Measurements from ENCODE around the gene ADAT3. TPM values are rescaled to one million over a fixed set of nuclear protein-coding genes. Genes with fewer than 3 reads are reported as not detected.

ADAT3 gene
- total RNA-seq, 3 donors from 2014 or later, result 7.3 to 7.8 (median 7.7) TPM

GRCh38 chr19:1909761-1910080, 4.5 kb downstream of the ADAT3 start:
- Mint-ChIP-seq H3K4me1 (ENCODE audit: low read depth) (peaks cover 16% of the 10 kb centered on the region), H3K27me3 (ENCODE audit: low read depth) (no peaks in the 10 kb centered on the region), H3K4me3 (no peak overlapping the region), H3K36me3 (ENCODE audit: insufficient read depth) (no peaks in the 10 kb centered on the region), H3K9me3 (no peaks in the 10 kb centered on the region)
- ATAC-seq (no peak), DNase-seq (no peak)

GRCh38 chr19:1910177-1910576, 5.0 kb downstream of the ADAT3 start:
- Mint-ChIP-seq H3K36me3 (ENCODE audit: insufficient read depth) (no peaks in the 10 kb centered on the region), H3K9me3 (no peaks in the 10 kb centered on the region), H3K27me3 (ENCODE audit: low read depth) (no peaks in the 10 kb centered on the region), H3K4me1 (ENCODE audit: low read depth) (peaks cover 16% of the 10 kb centered on the region), H3K4me3 (no peak overlapping the region)
- DNase-seq, result no peak
- no peak for ATAC-seq

GRCh38 chr19:1911098-1911497, 5.9 kb downstream of the ADAT3 start:
- ATAC-seq, result peak in 1 of 2 donors; percentile 59
- Mint-ChIP-seq H3K4me1 (ENCODE audit: low read depth) (peaks cover 12% of the 10 kb centered on the region), H3K9me3 (no peaks in the 10 kb centered on the region), H3K4me3 (no peak overlapping the region), H3K36me3 (ENCODE audit: insufficient read depth) (no peaks in the 10 kb centered on the region), H3K27me3 (ENCODE audit: low read depth) (no peaks in the 10 kb centered on the region)
- DNase-seq, result peak; percentile 27

- Mint-ChIP-seq H3K27me3 (ENCODE audit: low read depth) (no peaks in the 10 kb centered on the region), H3K4me1 (ENCODE audit: low read depth) (peaks cover 12% of the 10 kb centered on the region), H3K36me3 (ENCODE audit: insufficient read depth) (no peaks in the 10 kb centered on the region), H3K9me3 (no peaks in the 10 kb centered on the region), H3K4me3 (no peak overlapping the region)
- DNase-seq, result no peak
- no peak for ATAC-seq
These were observed 6.8 kb downstream of the ADAT3 start for GRCh38 chr19:1911995-1912394.

- DNase-seq (no peak), ATAC-seq (no peak)
- Mint-ChIP-seq H3K4me1 (ENCODE audit: low read depth) (peaks cover 12% of the 10 kb centered on the region), H3K9me3 (no peaks in the 10 kb centered on the region), H3K4me3 (no peak overlapping the region), H3K36me3 (ENCODE audit: insufficient read depth) (peaks cover under 1% of the 10 kb centered on the region), H3K27me3 (ENCODE audit: low read depth) (no peaks in the 10 kb centered on the region)
These were observed 7.7 kb downstream of the ADAT3 start for GRCh38 chr19:1912760-1913505.

- Mint-ChIP-seq H3K36me3 (ENCODE audit: insufficient read depth) (peaks cover 8% of the 10 kb centered on the region), H3K27me3 (ENCODE audit: low read depth) (no peaks in the 10 kb centered on the region), H3K4me3 (no peak overlapping the region), H3K9me3 (no peaks in the 10 kb centered on the region), H3K4me1 (ENCODE audit: low read depth) (peaks cover 11% of the 10 kb centered on the region)
- DNase-seq, result no peak
- ATAC-seq, result no peak
These were observed 8.8 kb downstream of the ADAT3 start for GRCh38 chr19:1913781-1914577.

GRCh38 chr19:1914826-1915341, 9.7 kb downstream of the ADAT3 start:
- Mint-ChIP-seq H3K9me3 (no peaks in the 10 kb centered on the region), H3K4me1 (ENCODE audit: low read depth) (peaks cover 4% of the 10 kb centered on the region), H3K4me3 (no peak overlapping the region), H3K27me3 (ENCODE audit: low read depth) (no peaks in the 10 kb centered on the region), H3K36me3 (ENCODE audit: insufficient read depth) (peaks cover 8% of the 10 kb centered on the region)
- DNase-seq (no peak), ATAC-seq (no peak)

- ATAC-seq (no peak), DNase-seq (no peak)
- Mint-ChIP-seq H3K4me1 (ENCODE audit: low read depth) (no peaks in the 10 kb centered on the region), H3K27me3 (ENCODE audit: low read depth) (no peaks in the 10 kb centered on the region), H3K9me3 (no peaks in the 10 kb centered on the region), H3K4me3 (no peak overlapping the region), H3K36me3 (ENCODE audit: insufficient read depth) (peaks cover 10% of the 10 kb centered on the region)
These were observed 11.9 kb downstream of the ADAT3 start for GRCh38 chr19:1917146-1917545.

GRCh38 chr19:1917926-1918325, 12.7 kb downstream of the ADAT3 start:
- no peak for DNase-seq

GRCh38 chr19:1918975-1919374, 13.8 kb downstream of the ADAT3 start:
- peaks cover 5% of the 10 kb centered on the region for H3K4me1 Mint-ChIP-seq (ENCODE audit: low read depth)
- H3K4me3 Mint-ChIP-seq, result no peak overlapping the region
- H3K27me3 Mint-ChIP-seq (ENCODE audit: low read depth), result no peaks in the 10 kb centered on the region
- DNase-seq (no peak), ATAC-seq (no peak)
- no peaks in the 10 kb centered on the region for H3K9me3 Mint-ChIP-seq
- H3K36me3 Mint-ChIP-seq (ENCODE audit: insufficient read depth), result peaks cover 10% of the 10 kb centered on the region

More at GRCh38 chr19:1917926-1918325, 12.7 kb downstream of the ADAT3 start:
- Mint-ChIP-seq H3K4me3 (no peak overlapping the region), H3K27me3 (ENCODE audit: low read depth) (no peaks in the 10 kb centered on the region), H3K9me3 (no peaks in the 10 kb centered on the region), H3K4me1 (ENCODE audit: low read depth) (peaks cover under 1% of the 10 kb centered on the region), H3K36me3 (ENCODE audit: insufficient read depth) (peaks cover 10% of the 10 kb centered on the region)
- no peak for ATAC-seq

GRCh38 chr19:1920644-1921043, 15.4 kb downstream of the ADAT3 start:
- Mint-ChIP-seq H3K9me3 (no peaks in the 10 kb centered on the region), H3K4me3 (no peak overlapping the region), H3K36me3 (ENCODE audit: insufficient read depth) (peaks cover 10% of the 10 kb centered on the region), H3K27me3 (ENCODE audit: low read depth) (no peaks in the 10 kb centered on the region), H3K4me1 (ENCODE audit: low read depth) (peaks cover 5% of the 10 kb centered on the region)
- DNase-seq, result no peak
- no peak for ATAC-seq

GRCh38 chr19:1921326-1921725, 16.1 kb downstream of the ADAT3 start:
- DNase-seq (no peak), ATAC-seq (no peak)
- peaks cover 10% of the 10 kb centered on the region for H3K36me3 Mint-ChIP-seq (ENCODE audit: insufficient read depth)
- H3K4me1 Mint-ChIP-seq (ENCODE audit: low read depth), result peaks cover 5% of the 10 kb centered on the region
- H3K27me3 Mint-ChIP-seq (ENCODE audit: low read depth), result no peaks in the 10 kb centered on the region
- H3K4me3 Mint-ChIP-seq, result no peak overlapping the region
- no peaks in the 10 kb centered on the region for H3K9me3 Mint-ChIP-seq

- H3K36me3 Mint-ChIP-seq (ENCODE audit: insufficient read depth), result peaks cover 10% of the 10 kb centered on the region
- no peak for DNase-seq
These were observed 16.6 kb downstream of the ADAT3 start for GRCh38 chr19:1921825-1922224.

GRCh38 chr19:1922803-1923202, 17.6 kb downstream of the ADAT3 start:
- Mint-ChIP-seq H3K4me1 (ENCODE audit: low read depth) (peaks cover 9% of the 10 kb centered on the region), H3K36me3 (ENCODE audit: insufficient read depth) (peaks cover 10% of the 10 kb centered on the region), H3K27me3 (ENCODE audit: low read depth) (no peaks in the 10 kb centered on the region), H3K9me3 (no peaks in the 10 kb centered on the region), H3K4me3 (no peak overlapping the region)
- no peak for DNase-seq
- ATAC-seq, result no peak

More at GRCh38 chr19:1921825-1922224, 16.6 kb downstream of the ADAT3 start:
- ATAC-seq, result no peak
- H3K9me3 Mint-ChIP-seq, result no peaks in the 10 kb centered on the region
- H3K4me3 Mint-ChIP-seq, result no peak overlapping the region
- H3K4me1 Mint-ChIP-seq (ENCODE audit: low read depth), result peaks cover 5% of the 10 kb centered on the region
- no peaks in the 10 kb centered on the region for H3K27me3 Mint-ChIP-seq (ENCODE audit: low read depth)

GRCh38 chr19:1923319-1923718, 18.1 kb downstream of the ADAT3 start:
- Mint-ChIP-seq H3K4me1 (ENCODE audit: low read depth) (peaks cover 12% of the 10 kb centered on the region), H3K36me3 (ENCODE audit: insufficient read depth) (peaks cover 6% of the 10 kb centered on the region), H3K27me3 (ENCODE audit: low read depth) (no peaks in the 10 kb centered on the region), H3K9me3 (no peaks in the 10 kb centered on the region), H3K4me3 (no peak overlapping the region)
- DNase-seq, result peak; percentile 41
- ATAC-seq, result peak; percentile 69 to 82

Data from activated T-cell treated with anti-CD3 and anti-CD28 coated beads, Interleukin-2, amount 50 U/mL, for 4 hours (primary cell).